Endodermal cell (in vitro differentiated cells): ENCODE measurements around the gene ARHGAP22. TPM values are rescaled to one million over a fixed set of nuclear protein-coding genes. Genes with fewer than 3 reads are reported as not detected.

ENCODE experiments used
- DNase-seq: peaks from one replicate; pipeline ENCODE4 v3.0.0-alpha.2; 2017
- H3K27ac ChIP-seq: 2 replicates; pipeline ENCODE4 v1.5.1; 2013; ENCODE audit warnings: mild to moderate bottlenecking, low read depth, low read length, moderate library complexity
- H3K27me3 ChIP-seq: 2 replicates; pipeline ENCODE4 v1.6.1; 2013; ENCODE audit warnings: mild to moderate bottlenecking, low read length, moderate library complexity; ENCODE audit not compliant: insufficient read depth, control insufficient read depth, poor library complexity, severe bottlenecking
- H3K36me3 ChIP-seq: 2 replicates; pipeline ENCODE4 v1.7.0; 2013; ENCODE audit warnings: mild to moderate bottlenecking, low read length, moderate library complexity; ENCODE audit not compliant: control insufficient read depth, insufficient read depth
- H3K4me1 ChIP-seq: one replicate; pipeline ENCODE4 v1.7.0; 2013; ENCODE audit warnings: low read length; ENCODE audit not compliant: control insufficient read depth, insufficient read depth
- H3K4me3 ChIP-seq: 2 replicates; pipeline ENCODE4 v1.5.1; 2013; ENCODE audit warnings: mild to moderate bottlenecking, low read length, moderate library complexity
- H3K9ac ChIP-seq: 2 replicates; pipeline ENCODE4 v1.6.1; 2013; ENCODE audit warnings: mild to moderate bottlenecking, low read length, moderate library complexity; ENCODE audit not compliant: poor library complexity, severe bottlenecking; ENCODE audit errors: extremely low read depth
- H3K9me3 ChIP-seq: 2 replicates; pipeline ENCODE4 v1.6.1; 2013; ENCODE audit warnings: mild to moderate bottlenecking, low read length, moderate library complexity; ENCODE audit not compliant: control insufficient read depth
- H3K27ac Mint-ChIP-seq: 2 replicates; pipeline ENCODE4 v1.8.0; 2020; ENCODE audit warnings: mixed read lengths
- H3K27me3 Mint-ChIP-seq: 2 replicates; pipeline ENCODE4 v1.8.0; 2021; ENCODE audit warnings: mild to moderate bottlenecking, mixed read lengths; ENCODE audit not compliant: insufficient read depth
- H3K36me3 Mint-ChIP-seq: 2 replicates; pipeline ENCODE4 v1.8.0; 2020; ENCODE audit warnings: low read depth, mixed read lengths
- H3K4me1 Mint-ChIP-seq: 2 replicates; pipeline ENCODE4 v1.8.0; 2020; ENCODE audit warnings: mixed read lengths
- H3K4me3 Mint-ChIP-seq: 2 replicates; pipeline ENCODE4 v1.8.0; 2020; ENCODE audit warnings: mild to moderate bottlenecking, moderate library complexity, mixed read lengths
- H3K9me3 Mint-ChIP-seq: 2 replicates; pipeline ENCODE4 v1.8.0; 2020; ENCODE audit warnings: mild to moderate bottlenecking, mixed read lengths
- WGBS, 2 experiments: methylation state at CpG; one replicate each; pipeline versions ENCODE4 v1.1.5 to v1.1.7; 2013; ENCODE audit warnings: missing lambda C conversion rate in 2 of 2, mixed read lengths in 1 of 2; ENCODE audit not compliant: insufficient coverage in 1 of 2, insufficient read length in 1 of 2; 5-methylcytosine and 5-hydroxymethylcytosine counted together
- total RNA-seq, 2 donors: library from RNA; stranded (reverse); fragmentation: NEBNext Ultra II Directional in 1 of 2; extraction: Animal tissue kit (Norgen Biotek cat#: 25700) in 1 of 2; gene quantifications; 2 replicates in 1 of 2; 3 replicates in 1 of 2; pipeline ENCODE4 v1.2.1, GENCODE V29; 2021
- TF ChIP-seq, protein P1 (sequence below): fragments of 200-600 bp; sonication (generic); conservative IDR thresholded peaks from 2 replicates; pipeline ENCODE4 v1.5.0; 2021; ENCODE audit warnings: antibody characterized with exemption, mild to moderate bottlenecking

The ARHGAP22 gene
- total RNA-seq, 2 donors from 2014 or later = 10.3 to 14.1 TPM

DNA sequence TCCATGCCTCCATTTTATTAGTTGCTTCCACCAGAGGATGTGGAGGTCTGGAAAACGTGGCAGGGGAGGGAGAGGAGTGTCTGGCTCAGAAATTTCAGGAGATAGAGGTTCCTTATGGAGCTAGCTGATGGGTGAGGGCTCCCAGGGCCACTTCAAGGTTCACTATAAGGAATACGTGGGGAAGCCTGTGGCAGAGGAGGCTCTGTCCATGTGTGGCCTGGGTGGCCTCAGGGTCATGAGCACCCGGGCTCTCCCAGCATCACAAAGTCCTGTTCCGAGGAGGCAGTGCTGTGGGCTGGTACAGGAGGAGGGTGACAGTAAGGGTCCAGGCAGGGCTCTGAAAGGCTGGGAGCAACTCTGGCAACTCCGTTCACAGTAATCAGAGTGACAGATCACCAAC is 24.6 kb downstream of the ARHGAP22 start:
- peaks cover 14% of the 10 kb centered on the region for H3K9me3 ChIP-seq
- peaks cover 4% of the 10 kb centered on the region for H3K4me1 ChIP-seq
- WGBS, 2 experiments = 84 to 94% methylated on average over 5 of the region's 5 CpGs
- TF ChIP-seq, protein P1, sequence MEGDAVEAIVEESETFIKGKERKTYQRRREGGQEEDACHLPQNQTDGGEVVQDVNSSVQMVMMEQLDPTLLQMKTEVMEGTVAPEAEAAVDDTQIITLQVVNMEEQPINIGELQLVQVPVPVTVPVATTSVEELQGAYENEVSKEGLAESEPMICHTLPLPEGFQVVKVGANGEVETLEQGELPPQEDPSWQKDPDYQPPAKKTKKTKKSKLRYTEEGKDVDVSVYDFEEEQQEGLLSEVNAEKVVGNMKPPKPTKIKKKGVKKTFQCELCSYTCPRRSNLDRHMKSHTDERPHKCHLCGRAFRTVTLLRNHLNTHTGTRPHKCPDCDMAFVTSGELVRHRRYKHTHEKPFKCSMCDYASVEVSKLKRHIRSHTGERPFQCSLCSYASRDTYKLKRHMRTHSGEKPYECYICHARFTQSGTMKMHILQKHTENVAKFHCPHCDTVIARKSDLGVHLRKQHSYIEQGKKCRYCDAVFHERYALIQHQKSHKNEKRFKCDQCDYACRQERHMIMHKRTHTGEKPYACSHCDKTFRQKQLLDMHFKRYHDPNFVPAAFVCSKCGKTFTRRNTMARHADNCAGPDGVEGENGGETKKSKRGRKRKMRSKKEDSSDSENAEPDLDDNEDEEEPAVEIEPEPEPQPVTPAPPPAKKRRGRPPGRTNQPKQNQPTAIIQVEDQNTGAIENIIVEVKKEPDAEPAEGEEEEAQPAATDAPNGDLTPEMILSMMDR = no peak
- peaks cover 2% of the 10 kb centered on the region for H3K36me3 Mint-ChIP-seq
- no peaks in the 10 kb centered on the region for H3K36me3 ChIP-seq
- no peak overlapping the region for H3K4me3 Mint-ChIP-seq
- peaks cover 16% of the 10 kb centered on the region for H3K4me1 Mint-ChIP-seq
- H3K9ac ChIP-seq = no peak overlapping the region
- no peak overlapping the region for H3K27ac ChIP-seq
- peaks cover 34% of the 10 kb centered on the region for H3K27me3 Mint-ChIP-seq
- DNase-seq = peak; percentile 19
- no peaks in the 10 kb centered on the region for H3K27me3 ChIP-seq
- H3K27ac Mint-ChIP-seq = no peak overlapping the region
- peaks cover 13% of the 10 kb centered on the region for H3K9me3 Mint-ChIP-seq
- no peak overlapping the region for H3K4me3 ChIP-seq

DNA sequence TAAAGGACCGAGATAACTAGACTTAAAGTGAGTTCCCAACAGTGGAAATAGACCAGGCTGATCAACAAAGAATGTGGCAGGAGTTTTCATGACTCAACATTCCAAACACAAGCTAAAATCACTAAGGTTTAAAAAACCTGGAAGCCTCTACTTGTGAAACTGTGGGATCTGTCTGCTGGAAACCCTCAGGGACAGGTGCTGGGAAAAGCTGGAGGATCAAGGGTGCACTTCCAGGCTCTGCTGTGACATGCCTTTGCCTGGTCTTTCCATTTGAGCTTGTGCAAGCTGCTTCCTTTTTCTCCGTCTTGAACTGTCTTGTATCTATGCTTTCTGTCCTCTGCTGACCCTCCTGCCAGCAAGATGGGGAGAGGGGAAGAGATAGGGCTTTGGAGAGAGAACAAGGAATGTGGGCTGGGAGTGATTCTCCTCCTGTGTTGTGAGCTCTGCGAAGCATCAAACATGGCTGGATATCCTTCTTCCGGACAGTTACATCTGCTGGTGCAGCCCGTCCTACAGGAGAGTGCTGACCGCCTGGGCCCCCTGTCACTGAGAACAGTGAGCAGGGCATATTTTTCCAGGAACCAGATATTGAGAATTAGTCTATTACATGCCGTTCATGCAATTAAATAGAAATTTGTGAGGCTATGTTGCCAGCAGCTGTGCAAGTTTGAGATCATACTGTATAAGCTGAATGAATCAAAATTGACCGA is 25.5 kb downstream of the ARHGAP22 start:
- Histone ChIP-seq H3K27me3 (no peaks in the 10 kb centered on the region), H3K4me1 (peaks cover 4% of the 10 kb centered on the region), H3K9me3 (peaks cover 6% of the 10 kb centered on the region), H3K36me3 (no peaks in the 10 kb centered on the region), H3K9ac (no peak overlapping the region), H3K27ac (no peak overlapping the region), H3K4me3 (no peak overlapping the region)
- H3K36me3 Mint-ChIP-seq = peaks cover under 1% of the 10 kb centered on the region
- peaks cover 32% of the 10 kb centered on the region for H3K27me3 Mint-ChIP-seq
- peaks cover 23% of the 10 kb centered on the region for H3K4me1 Mint-ChIP-seq
- no peak overlapping the region for H3K27ac Mint-ChIP-seq
- TF ChIP-seq, protein P1 = no peak
- DNase-seq = peak; percentile 45
- H3K9me3 Mint-ChIP-seq = peaks cover 7% of the 10 kb centered on the region
- no peak overlapping the region for H3K4me3 Mint-ChIP-seq
- WGBS, 2 experiments = 86% methylated on average over 5 to 8 of the region's 8 CpGs

GRCh38 chr10:48577158-48577557 is 27.7 kb downstream of the ARHGAP22 start:
- 87 to 100% methylated on average over 2 to 5 of the region's 5 CpGs for WGBS, 2 experiments
- TF ChIP-seq, protein P1 = no peak
- H3K4me1 Mint-ChIP-seq = peaks cover 27% of the 10 kb centered on the region
- Histone ChIP-seq H3K27ac (no peak overlapping the region), H3K9me3 (no peaks in the 10 kb centered on the region), H3K4me3 (no peak overlapping the region), H3K36me3 (no peaks in the 10 kb centered on the region), H3K4me1 (peaks cover 4% of the 10 kb centered on the region), H3K9ac (no peak overlapping the region), H3K27me3 (no peaks in the 10 kb centered on the region)
- peaks cover 12% of the 10 kb centered on the region for H3K27me3 Mint-ChIP-seq
- H3K36me3 Mint-ChIP-seq = no peaks in the 10 kb centered on the region
- DNase-seq = no peak
- H3K27ac Mint-ChIP-seq = no peak overlapping the region
- H3K9me3 Mint-ChIP-seq = no peaks in the 10 kb centered on the region
- no peak overlapping the region for H3K4me3 Mint-ChIP-seq
